ENCODE results near the gene DUS1L.

GRCh38 chr17:82064433-82065192 is 991 bp downstream of the DUS1L start:
- TF ChIP-seq, protein P1, sequence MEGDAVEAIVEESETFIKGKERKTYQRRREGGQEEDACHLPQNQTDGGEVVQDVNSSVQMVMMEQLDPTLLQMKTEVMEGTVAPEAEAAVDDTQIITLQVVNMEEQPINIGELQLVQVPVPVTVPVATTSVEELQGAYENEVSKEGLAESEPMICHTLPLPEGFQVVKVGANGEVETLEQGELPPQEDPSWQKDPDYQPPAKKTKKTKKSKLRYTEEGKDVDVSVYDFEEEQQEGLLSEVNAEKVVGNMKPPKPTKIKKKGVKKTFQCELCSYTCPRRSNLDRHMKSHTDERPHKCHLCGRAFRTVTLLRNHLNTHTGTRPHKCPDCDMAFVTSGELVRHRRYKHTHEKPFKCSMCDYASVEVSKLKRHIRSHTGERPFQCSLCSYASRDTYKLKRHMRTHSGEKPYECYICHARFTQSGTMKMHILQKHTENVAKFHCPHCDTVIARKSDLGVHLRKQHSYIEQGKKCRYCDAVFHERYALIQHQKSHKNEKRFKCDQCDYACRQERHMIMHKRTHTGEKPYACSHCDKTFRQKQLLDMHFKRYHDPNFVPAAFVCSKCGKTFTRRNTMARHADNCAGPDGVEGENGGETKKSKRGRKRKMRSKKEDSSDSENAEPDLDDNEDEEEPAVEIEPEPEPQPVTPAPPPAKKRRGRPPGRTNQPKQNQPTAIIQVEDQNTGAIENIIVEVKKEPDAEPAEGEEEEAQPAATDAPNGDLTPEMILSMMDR (optimal IDR thresholded peaks at IDR 0.05 in 1 of 3, IDR thresholded peaks at IDR 0.05 in 1 of 3, conservative IDR thresholded peaks at IDR 0.05 in 1 of 3; ENCODE audit: extremely low read depth in 1 of 3, insufficient read depth in 2 of 3, low read length in 3 of 3) = peak in 1 of 3 experiments; percentile 4
- no peak for TF ChIP-seq EZH2 (IDR thresholded peaks at IDR 0.05; ENCODE audit: low read length)

Data from keratinocyte (primary cell).